GM06990 (cell line): ENCODE data around the gene GFRA3.
"Not testable (repeated sequence)": the region's sequence is repeated elsewhere in the genome, so short reads cannot be mapped to it uniquely, and the experiment has no call there.

Source experiments
- DNase-seq: peaks from one replicate; pipeline ENCODE4 v3.0.0-alpha.2; 2011; ENCODE audit not compliant: insufficient read length; ENCODE audit errors: extremely low read depth
- H3K27me3 ChIP-seq: replicated peaks from 2 replicates; pipeline ENCODE4 v1.6.0; 2011; ENCODE audit warnings: low read length; ENCODE audit not compliant: control insufficient read depth, insufficient read depth
- H3K36me3 ChIP-seq: 2 replicates; pipeline ENCODE4 v1.5.1; 2011; ENCODE audit warnings: low read length; ENCODE audit not compliant: control insufficient read depth, insufficient read depth
- H3K4me3 ChIP-seq: replicated peaks from 2 replicates; pipeline ENCODE4 v1.5.1; 2011; ENCODE audit warnings: low read depth, mild to moderate bottlenecking, control low read depth, low read length
- CTCF ChIP-seq: IDR thresholded peaks from 2 replicates; pipeline ENCODE4 v1.5.1; 2011; ENCODE audit warnings: low read length, control low read depth, mild to moderate bottlenecking, inconsistent platforms; ENCODE audit not compliant: insufficient read depth, poor library complexity, severe bottlenecking

Gene GFRA3

GRCh38 chr5:138274189-138274853 lies at the start of gene GFRA3:
TSS of gene GFRA3 (minus strand) at chr5:138274621. CDS start at chr5:138274424, 197 bp downstream.
- TF ChIP-seq CTCF = no peak
- no peaks in the 10 kb centered on the region for H3K27me3 ChIP-seq
- H3K36me3 ChIP-seq = no peaks in the 10 kb centered on the region
- DNase-seq = peak; percentile 23
- H3K4me3 ChIP-seq = peak within 1 kb of the TSS; percentile 47

- not testable (repeated sequence) for H3K4me3 ChIP-seq, DNase-seq, H3K27me3 ChIP-seq, H3K36me3 ChIP-seq
Measured at GRCh38 chr5:138318211-138318610, 43.8 kb upstream of the GFRA3 start.

GRCh38 chr5:138316355-138316754 lies 41.9 kb upstream of the GFRA3 start:
- no peak for DNase-seq
- Histone ChIP-seq H3K27me3 (no peaks in the 10 kb centered on the region), H3K4me3 (no peak overlapping the region), H3K36me3 (peaks cover 8% of the 10 kb centered on the region)
- TF ChIP-seq CTCF = no peak

GRCh38 chr5:138315751-138316278 lies 41.4 kb upstream of the GFRA3 start:
- H3K36me3 ChIP-seq = peaks cover 8% of the 10 kb centered on the region
- no peak overlapping the region for H3K4me3 ChIP-seq
- no peak for DNase-seq
- H3K27me3 ChIP-seq = no peaks in the 10 kb centered on the region
- no peak for TF ChIP-seq CTCF

GRCh38 chr5:138305797-138306196 lies 31.4 kb upstream of the GFRA3 start:
- no peak for TF ChIP-seq CTCF
- no peak for DNase-seq
- no peak overlapping the region for H3K4me3 ChIP-seq
- no peaks in the 10 kb centered on the region for H3K36me3 ChIP-seq
- H3K27me3 ChIP-seq = no peaks in the 10 kb centered on the region

- Histone ChIP-seq H3K36me3 (no peaks in the 10 kb centered on the region), H3K27me3 (no peaks in the 10 kb centered on the region), H3K4me3 (no peak overlapping the region)
- DNase-seq = no peak
- TF ChIP-seq CTCF = no peak
Measured at GRCh38 chr5:138303372-138303771, 29.0 kb upstream of the GFRA3 start.
